RPMI7951 (cell line): ENCODE data around the gene EDA. TPM values are rescaled to one million over a fixed set of nuclear protein-coding genes. Genes with fewer than 3 reads are reported as not detected.
"Not testable (repeated sequence)": the region's sequence is repeated elsewhere in the genome, so short reads cannot be mapped to it uniquely, and the experiment has no call there.

Experiments used
- DNase-seq: peaks from one replicate; pipeline ENCODE4 v3.0.0-alpha.2; 2012; ENCODE audit warnings: low read depth
- total RNA-seq: library from RNA; depleted of rRNA; stranded (reverse); fragments of >200 nt; shearing (Covaris generic); gene quantifications from 2 replicates; pipeline ENCODE4 v1.2.3, GENCODE V29; 2014

Gene EDA
- total RNA-seq, 1 experiment from 2014 or later, result under 0.01 TPM

- DNase-seq, result no peak
Observed at GRCh38 chrX:69746051-69746450, 130.1 kb downstream of the EDA start.

GRCh38 chrX:69748055-69748454 is 132.1 kb downstream of the EDA start:
- DNase-seq, result no peak

- no peak for DNase-seq
Observed at GRCh38 chrX:69759921-69760625, 144.2 kb downstream of the EDA start.

GRCh38 chrX:69761633-69762032 is 145.7 kb downstream of the EDA start:
- no peak for DNase-seq

GRCh38 chrX:69762340-69762739 is 146.4 kb downstream of the EDA start:
- DNase-seq, result no peak

GRCh38 chrX:69793260-69793935 is 177.5 kb downstream of the EDA start:
- DNase-seq, result no peak

GRCh38 chrX:69795702-69796101 is 179.8 kb downstream of the EDA start:
- no peak for DNase-seq

GRCh38 chrX:69807400-69807799 is 191.5 kb downstream of the EDA start:
- no peak for DNase-seq

GRCh38 chrX:69808375-69808774 is 192.5 kb downstream of the EDA start:
- no peak for DNase-seq

- DNase-seq, result no peak
Observed at GRCh38 chrX:69813677-69814076, 197.8 kb downstream of the EDA start.

- DNase-seq, result no peak
Observed at GRCh38 chrX:69815063-69815462, 199.2 kb downstream of the EDA start.

- DNase-seq, result no peak
Observed at GRCh38 chrX:69815519-69815918, 199.6 kb downstream of the EDA start.

- no peak for DNase-seq
Observed at GRCh38 chrX:69844636-69845035, 228.7 kb downstream of the EDA start.

GRCh38 chrX:69859999-69860398 is 244.1 kb downstream of the EDA start:
- not testable (repeated sequence) for DNase-seq

GRCh38 chrX:69876221-69876620 is 260.3 kb downstream of the EDA start:
- DNase-seq, result no peak

- no peak for DNase-seq
Observed at GRCh38 chrX:69884210-69884609, 268.3 kb downstream of the EDA start.

GRCh38 chrX:69896046-69896445 is 280.1 kb downstream of the EDA start:
- no peak for DNase-seq

- no peak for DNase-seq
Observed at GRCh38 chrX:69900491-69900890, 284.6 kb downstream of the EDA start.

GRCh38 chrX:69906447-69906846 is 290.5 kb downstream of the EDA start:
- DNase-seq, result no peak

- DNase-seq, result no peak
Observed at GRCh38 chrX:69914781-69915180, 298.9 kb downstream of the EDA start.

- DNase-seq, result no peak
Observed at GRCh38 chrX:69919749-69920148, 303.8 kb downstream of the EDA start.

- DNase-seq, result no peak
Observed at GRCh38 chrX:69932323-69932722, 316.4 kb downstream of the EDA start.

GRCh38 chrX:69948276-69948797 is 332.4 kb downstream of the EDA start:
- DNase-seq, result no peak
